ENCODE data around the gene NSD2. TPM values are rescaled to one million over a fixed set of nuclear protein-coding genes. Genes with fewer than 3 reads are reported as not detected.

NSD2 gene
- total RNA-seq, 6 experiments from 2014 or later, result 11.4 to 19.4 (median 14.0) TPM

GRCh38 chr4:1869530-1870327 is 1.5 kb upstream of the NSD2 start:
- Histone ChIP-seq H3K36me3 (no peaks in the 10 kb centered on the region), H3K4me1 (peaks cover 0 to 16% (median 6%) of the 10 kb centered on the region in 4 donors), H3K9me3 (no peaks in the 10 kb centered on the region), H3K27ac (peak overlapping the region; percentile 88 to 97 (median 97)), H3K4me3 (peak overlapping the region; percentile 73 to 86 (median 84)), H3K27me3 (no peaks in the 10 kb centered on the region)
- TF ChIP-seq CTCF (IDR thresholded peaks at IDR 0.05) (no peak), POLR2A (IDR thresholded peaks at IDR 0.05) (no peak)
- ATAC-seq (peak in 3 of 4 donors; percentile 4 to 30 (median 10)), DNase-seq (no peak)
- 67% methylated on average over 12 of the region's 19 CpGs for WGBS (ENCODE audit: insufficient coverage, low coverage, low lambda C conversion rate, missing lambda C conversion rate)
- intact Hi-C loops (cut with DNase I), result no loop called here

- ATAC-seq (peak; percentile 78 to 84 (median 82)), DNase-seq (peak; percentile 89 to 92 (median 90))
- Histone ChIP-seq H3K27ac (peak overlapping the region; percentile 88 to 97 (median 97)), H3K9me3 (no peaks in the 10 kb centered on the region), H3K4me1 (peaks cover 0 to 16% (median 6%) of the 10 kb centered on the region in 4 donors), H3K36me3 (no peaks in the 10 kb centered on the region), H3K4me3 (peak overlapping the region; percentile 73 to 86 (median 84)), H3K27me3 (no peaks in the 10 kb centered on the region)
- TF ChIP-seq POLR2A (IDR thresholded peaks at IDR 0.05) (no peak), CTCF (IDR thresholded peaks at IDR 0.05) (no peak)
- intact Hi-C loops (cut with DNase I), result no loop called here
- WGBS (ENCODE audit: insufficient coverage, low coverage, low lambda C conversion rate, missing lambda C conversion rate), result 0% methylated on average over 5 of the region's 22 CpGs
These were observed 940 bp upstream of the NSD2 start for GRCh38 chr4:1870328-1870577.

- ATAC-seq, result peak in 1 of 4 donors; percentile 3
- peak in 1 of 3 donors; percentile 69 for DNase-seq
- peak overlapping the region in 2 of 3 donors; percentile 51 to 65 for H3K27ac ChIP-seq
- WGBS (ENCODE audit: insufficient coverage, low coverage, low lambda C conversion rate, missing lambda C conversion rate), result 0% methylated on average over 6 of the region's 79 CpGs
- no peaks in the 10 kb centered on the region for H3K27me3 ChIP-seq
- TF ChIP-seq POLR2A (IDR thresholded peaks at IDR 0.05), result no peak
- TF ChIP-seq CTCF (IDR thresholded peaks at IDR 0.05), result no peak
- H3K4me3 ChIP-seq, result peak overlapping the region; percentile 71 to 85 (median 71)
- H3K36me3 ChIP-seq, result no peaks in the 10 kb centered on the region
- peaks cover 0 to 16% (median 6%) of the 10 kb centered on the region in 4 donors for H3K4me1 ChIP-seq
- intact Hi-C loops (cut with DNase I), result no loop called here
- H3K9me3 ChIP-seq, result no peaks in the 10 kb centered on the region
These were observed 353 bp downstream of the NSD2 start for GRCh38 chr4:1871471-1872021.

GRCh38 chr4:1872870-1873269 is 1.7 kb downstream of the NSD2 start:
- 45% methylated on average over 3 of the region's 3 CpGs for WGBS (ENCODE audit: insufficient coverage, low coverage, low lambda C conversion rate, missing lambda C conversion rate)
- H3K36me3 ChIP-seq, result no peaks in the 10 kb centered on the region
- no peak for DNase-seq
- no peaks in the 10 kb centered on the region for H3K9me3 ChIP-seq
- H3K27me3 ChIP-seq, result no peaks in the 10 kb centered on the region
- ATAC-seq, result no peak
- no peak overlapping the region for H3K27ac ChIP-seq
- H3K4me3 ChIP-seq, result no peak overlapping the region
- H3K4me1 ChIP-seq, result peaks cover 0 to 16% (median 6%) of the 10 kb centered on the region in 4 donors
- intact Hi-C loops (cut with DNase I), result no loop called here
- TF ChIP-seq CTCF (IDR thresholded peaks at IDR 0.05) (no peak), POLR2A (IDR thresholded peaks at IDR 0.05) (no peak)

Measured in right lobe of liver (tissue), 6 donors.